Muscle of arm (tissue), 12 donors: ENCODE results near the gene ASB16. TPM values are rescaled to one million over a fixed set of nuclear protein-coding genes. Genes with fewer than 3 reads are reported as not detected.

Source experiments
- DNase-seq: peaks from one replicate; pipeline ENCODE4 v3.0.0-alpha.2; 2013
- polyA plus RNA-seq, 12 donors: library from polyadenylated mRNA; unstranded; fragments of 120-200 nt; gene quantifications; one replicate each; pipeline ENCODE4 v1.2.1, GENCODE V29; 2013; ENCODE audit not compliant: insufficient read length in 12 of 12

Gene ASB16
- polyA plus RNA-seq, 12 donors = 6.3 to 21.7 (median 13.2) TPM; not detected in 2

- peak; percentile 86 for DNase-seq
These were observed 50.8 kb downstream of the ASB16 start for GRCh38 chr17:44221084-44221861.

DNA sequence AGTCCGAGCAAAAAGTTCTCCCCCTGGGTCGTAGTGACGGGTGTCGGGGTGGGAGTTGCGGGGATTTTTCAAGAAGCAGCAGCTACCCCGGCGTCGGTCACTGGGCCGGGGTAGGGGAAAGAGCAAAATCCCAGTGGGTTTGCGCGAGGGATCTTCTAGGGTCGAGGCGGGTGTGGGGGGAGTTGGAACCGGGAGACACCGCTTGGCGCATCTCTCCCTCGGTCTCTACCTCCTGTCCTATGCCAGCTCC is 51.3 kb downstream of the ASB16 start:
- no peak for DNase-seq

- no peak for DNase-seq
These were observed 51.8 kb downstream of the ASB16 start for GRCh38 chr17:44222112-44222869.

GRCh38 chr17:44223541-44224071 is 53.1 kb downstream of the ASB16 start:
- no peak for DNase-seq

Other genes starting within 250 kb of the ASB16 start
- under 1 TPM in 3 of 12 donors, not detected in 9; 0.27 to 0.37 (median 0.35) TPM for gene PPY, start 228.2 kb upstream of the ASB16 start, polyA plus RNA-seq
- 10 to 100 TPM in 1 of 12 donors, under 1 TPM in 2, not detected in 9; 0.22 to 79.9 (median 0.47) TPM for gene PYY, start 216.8 kb upstream of the ASB16 start, polyA plus RNA-seq
- under 1 TPM in 10 of 12 donors, not detected in 2; 0.17 to 0.70 (median 0.42) TPM for gene NAGS, start 166.1 kb upstream of the ASB16 start, polyA plus RNA-seq
- 10 to 100 TPM in 11 of 12 donors, not detected in 1; 20.2 to 33.7 (median 27.2) TPM for gene TMEM101, start 155.7 kb upstream of the ASB16 start, polyA plus RNA-seq
- gene LSM12, start 104.0 kb upstream of the ASB16 start, polyA plus RNA-seq = 100 to 1,000 TPM in 1 of 12 donors, 10 to 100 TPM in 11; 26.4 to 379 (median 30.7) TPM
- 10 to 100 TPM in 11 of 12 donors, not detected in 1; 25.8 to 65.2 (median 34.2) TPM for gene G6PC3, start 100.0 kb upstream of the ASB16 start, polyA plus RNA-seq
- 10 to 100 TPM in 11 of 12 donors, not detected in 1; 42.1 to 70.6 (median 50.0) TPM for gene HDAC5, start 47.1 kb upstream of the ASB16 start, polyA plus RNA-seq
- gene HROB, start 28.8 kb upstream of the ASB16 start, polyA plus RNA-seq = 1 to 10 TPM in 10 of 12 donors, not detected in 2; 1.6 to 4.3 (median 2.7) TPM
- 10 to 100 TPM in 11 of 12 donors, not detected in 1; 32.6 to 63.8 (median 45.1) TPM for gene TMUB2, start 16.3 kb downstream of the ASB16 start, polyA plus RNA-seq
- gene ATXN7L3, start 29.2 kb downstream of the ASB16 start, polyA plus RNA-seq = 10 to 100 TPM in 11 of 12 donors, not detected in 1; 36.3 to 63.7 (median 49.6) TPM
- 100 to 1,000 TPM in 1 of 12 donors, 10 to 100 TPM in 10, not detected in 1; 54.5 to 112 (median 71.6) TPM for gene UBTF, start 49.0 kb downstream of the ASB16 start, polyA plus RNA-seq
- gene SLC4A1, start 97.4 kb downstream of the ASB16 start, polyA plus RNA-seq = 10 to 100 TPM in 5 of 12 donors, 1 to 10 TPM in 6, not detected in 1; 3.7 to 36.3 (median 7.8) TPM
- gene RUNDC3A, start 137.9 kb downstream of the ASB16 start, polyA plus RNA-seq = 10 to 100 TPM in 1 of 12 donors, 1 to 10 TPM in 5, under 1 TPM in 4, not detected in 2; 0.72 to 14.2 (median 1.7) TPM
- gene SLC25A39, start 154.1 kb downstream of the ASB16 start, polyA plus RNA-seq = 100 to 1,000 TPM in 1 of 12 donors, 10 to 100 TPM in 10, not detected in 1; 37.8 to 110 (median 57.4) TPM
- gene GRN, start 174.6 kb downstream of the ASB16 start, polyA plus RNA-seq = 100 to 1,000 TPM in 11 of 12 donors, not detected in 1; 147 to 278 (median 178) TPM
- 100 to 1,000 TPM in 1 of 12 donors, 10 to 100 TPM in 10, not detected in 1; 34.7 to 120 (median 69.4) TPM for gene FAM171A2, start 193.1 kb downstream of the ASB16 start, polyA plus RNA-seq
- gene ITGA2B, start 218.9 kb downstream of the ASB16 start, polyA plus RNA-seq = 1 to 10 TPM in 10 of 12 donors, not detected in 2; 1.2 to 3.0 (median 2.5) TPM